Kidney epithelial cell (primary cell): Measurements from ENCODE around the gene FBXL15. TPM values are rescaled to one million over a fixed set of nuclear protein-coding genes. Genes with fewer than 3 reads are reported as not detected.

Experiments used
- DNase-seq: peaks from one replicate; pipeline ENCODE4 v3.0.0-alpha.2; 2010; ENCODE audit warnings: low read depth
- H3K27me3 ChIP-seq: 2 replicates; pipeline ENCODE4 v1.6.0; 2011; ENCODE audit warnings: low read length; ENCODE audit not compliant: control insufficient read depth, insufficient read depth
- H3K36me3 ChIP-seq: 2 replicates; pipeline ENCODE4 v1.5.1; 2011; ENCODE audit warnings: low read length; ENCODE audit not compliant: control insufficient read depth, insufficient read depth
- H3K4me3 ChIP-seq: 2 replicates; pipeline ENCODE4 v1.5.1; 2011; ENCODE audit warnings: low read depth, mild to moderate bottlenecking, control low read depth, low read length
- total RNA-seq: library from RNA; depleted of rRNA; stranded (reverse); fragments of >200 nt; gene quantifications from 2 replicates; pipeline ENCODE4 v1.2.3, GENCODE V29; 2015
- TF ChIP-seq, protein P1 (sequence below): IDR thresholded peaks from 2 replicates; pipeline ENCODE4 v1.5.1; 2011; ENCODE audit warnings: mild to moderate bottlenecking, moderate library complexity, low read length, control low read depth, inconsistent platforms; ENCODE audit not compliant: insufficient read depth, poor library complexity, severe bottlenecking

The FBXL15 gene
- total RNA-seq, 1 donor from 2014 or later, result 20.6 TPM

DNA sequence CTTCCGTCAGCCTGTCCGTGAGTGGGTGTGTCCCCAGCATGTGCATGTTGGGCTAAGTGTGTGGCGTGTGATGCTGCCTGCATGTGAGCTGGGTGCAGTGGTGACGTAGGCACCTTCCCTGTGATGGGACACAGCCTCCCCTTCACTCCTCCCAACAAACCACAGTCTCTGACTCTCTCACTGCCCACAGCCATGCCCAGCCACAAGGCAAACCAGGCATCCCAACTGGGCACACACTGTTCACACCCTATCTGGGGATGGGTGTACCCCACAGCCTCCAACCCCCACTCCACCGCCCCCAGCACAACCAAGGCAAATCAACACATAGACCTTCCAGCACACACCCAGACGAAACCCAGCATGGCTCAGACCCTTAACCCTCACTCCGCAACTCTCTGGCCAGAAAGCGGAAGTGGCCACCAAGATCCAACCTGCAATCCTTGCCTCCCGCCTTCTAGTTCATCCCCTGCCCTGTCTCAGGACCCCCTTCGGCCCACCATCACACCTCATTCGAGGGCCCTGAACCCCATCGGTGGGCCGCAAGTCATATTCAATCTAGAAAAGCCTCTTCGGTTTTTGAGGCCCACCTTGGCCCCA, 12.4 kb upstream of the FBXL15 start:
- Histone ChIP-seq H3K27me3 (peaks cover 49% of the 10 kb centered on the region), H3K36me3 (no peaks in the 10 kb centered on the region), H3K4me3 (peak overlapping the region; percentile 38)
- DNase-seq, result no peak
- TF ChIP-seq, protein P1, sequence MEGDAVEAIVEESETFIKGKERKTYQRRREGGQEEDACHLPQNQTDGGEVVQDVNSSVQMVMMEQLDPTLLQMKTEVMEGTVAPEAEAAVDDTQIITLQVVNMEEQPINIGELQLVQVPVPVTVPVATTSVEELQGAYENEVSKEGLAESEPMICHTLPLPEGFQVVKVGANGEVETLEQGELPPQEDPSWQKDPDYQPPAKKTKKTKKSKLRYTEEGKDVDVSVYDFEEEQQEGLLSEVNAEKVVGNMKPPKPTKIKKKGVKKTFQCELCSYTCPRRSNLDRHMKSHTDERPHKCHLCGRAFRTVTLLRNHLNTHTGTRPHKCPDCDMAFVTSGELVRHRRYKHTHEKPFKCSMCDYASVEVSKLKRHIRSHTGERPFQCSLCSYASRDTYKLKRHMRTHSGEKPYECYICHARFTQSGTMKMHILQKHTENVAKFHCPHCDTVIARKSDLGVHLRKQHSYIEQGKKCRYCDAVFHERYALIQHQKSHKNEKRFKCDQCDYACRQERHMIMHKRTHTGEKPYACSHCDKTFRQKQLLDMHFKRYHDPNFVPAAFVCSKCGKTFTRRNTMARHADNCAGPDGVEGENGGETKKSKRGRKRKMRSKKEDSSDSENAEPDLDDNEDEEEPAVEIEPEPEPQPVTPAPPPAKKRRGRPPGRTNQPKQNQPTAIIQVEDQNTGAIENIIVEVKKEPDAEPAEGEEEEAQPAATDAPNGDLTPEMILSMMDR, result no peak

DNA sequence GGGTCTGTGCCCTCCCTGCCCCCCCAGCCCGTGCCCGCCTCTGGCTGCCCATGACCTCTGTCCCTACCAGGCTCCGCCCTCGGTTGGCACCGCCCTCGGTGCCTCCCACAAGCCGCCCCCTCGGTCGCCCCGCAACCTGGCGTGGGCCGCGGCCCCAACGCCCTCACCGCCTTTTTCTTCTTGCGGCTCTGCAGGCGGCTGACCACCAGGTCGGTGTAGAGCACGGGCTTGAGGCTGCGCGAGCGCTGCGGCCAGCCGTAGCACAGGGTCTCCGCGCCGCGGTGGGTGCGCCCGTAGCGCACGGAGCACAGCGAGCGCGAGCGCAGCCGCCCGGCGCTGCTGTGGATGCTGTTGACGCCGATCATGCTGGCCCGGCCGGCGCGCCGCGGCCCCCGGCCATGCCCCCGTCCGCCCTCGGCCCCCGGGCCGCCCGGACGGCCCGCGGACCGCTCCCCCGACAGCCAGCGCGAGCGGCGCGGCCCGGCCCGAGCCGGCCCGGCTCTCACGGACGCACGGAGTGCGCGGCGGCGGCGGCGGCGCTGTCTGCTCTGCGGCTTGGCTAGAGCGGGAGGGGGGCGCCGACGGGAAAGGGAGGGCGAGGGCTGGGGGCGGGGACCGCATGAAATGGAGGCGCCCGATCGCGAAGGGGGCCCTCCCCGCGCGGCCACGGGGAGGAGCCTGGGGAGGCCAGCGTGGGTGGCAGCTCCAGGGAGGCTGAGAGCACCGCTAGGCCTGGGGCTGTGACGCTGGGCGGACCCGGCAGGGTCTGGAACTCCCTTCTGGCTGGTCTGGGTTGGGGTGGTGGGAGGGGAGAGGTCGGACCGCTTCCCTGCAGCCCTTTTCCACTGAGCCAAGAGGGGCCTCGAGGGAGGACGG, 11.7 kb upstream of the FBXL15 start:
- DNase-seq, result no peak
- Histone ChIP-seq H3K4me3 (peak overlapping the region; percentile 38), H3K36me3 (no peaks in the 10 kb centered on the region), H3K27me3 (peaks cover 54% of the 10 kb centered on the region)
- TF ChIP-seq, protein P1, result no peak

GRCh38 chr10:102409604-102410428, 10.8 kb upstream of the FBXL15 start:
- TF ChIP-seq, protein P1, result no peak
- DNase-seq, result no peak
- H3K27me3 ChIP-seq, result peaks cover 56% of the 10 kb centered on the region

DNA sequence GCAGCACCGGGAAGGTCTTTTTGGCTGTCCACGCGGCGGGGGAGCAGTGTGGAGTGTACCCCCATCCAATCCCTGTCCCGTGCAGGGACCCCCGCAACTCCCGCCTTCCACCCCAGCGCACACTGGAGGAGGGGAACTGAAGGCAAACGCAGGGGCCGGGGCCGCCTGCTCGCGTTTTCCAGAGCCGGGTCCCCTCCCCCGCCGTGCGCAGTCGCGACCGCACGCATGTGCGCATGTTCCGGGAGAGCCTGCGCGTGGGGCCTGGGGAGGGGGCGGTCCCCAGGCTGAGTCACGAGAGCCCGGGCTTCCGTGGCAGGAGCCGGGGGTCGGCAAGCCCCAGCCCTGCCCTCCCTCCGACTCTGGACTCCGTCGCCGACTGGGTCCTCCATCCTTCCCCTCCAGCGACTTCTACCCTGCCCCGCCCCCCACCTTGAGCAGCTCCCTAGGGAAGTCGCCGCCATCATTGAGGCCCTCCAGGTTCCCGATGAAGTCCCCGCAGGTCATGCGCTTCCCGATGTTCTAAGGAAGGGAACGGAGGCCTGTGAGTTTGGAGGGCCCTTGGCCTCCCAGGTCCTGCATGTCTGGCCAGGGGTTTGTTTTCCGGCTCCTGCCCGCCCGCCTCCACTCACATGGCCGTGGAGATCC, 10.1 kb upstream of the FBXL15 start:
- no peaks in the 10 kb centered on the region for H3K36me3 ChIP-seq
- peaks cover 58% of the 10 kb centered on the region for H3K27me3 ChIP-seq
- TF ChIP-seq, protein P1, result no peak
- H3K4me3 ChIP-seq, result peak overlapping the region; percentile 31
- DNase-seq, result no peak

More at GRCh38 chr10:102409604-102410428, 10.8 kb upstream of the FBXL15 start:
- H3K4me3 ChIP-seq, result peak overlapping the region; percentile 31
- no peaks in the 10 kb centered on the region for H3K36me3 ChIP-seq

GRCh38 chr10:102411341-102412255, 9.0 kb upstream of the FBXL15 start:
- DNase-seq, result no peak
- H3K4me3 ChIP-seq, result no peak overlapping the region
- peaks cover 58% of the 10 kb centered on the region for H3K27me3 ChIP-seq
- TF ChIP-seq, protein P1, result no peak
- H3K36me3 ChIP-seq, result no peaks in the 10 kb centered on the region
